Tibial nerve (tissue), 4 donors: ENCODE measurements around the gene SMAD5. TPM values are rescaled to one million over a fixed set of nuclear protein-coding genes. Genes with fewer than 3 reads are reported as not detected.

Source experiments
- DNase-seq, 2 donors: peaks; one replicate each; pipeline ENCODE4 v3.0.0-alpha.2; 2019; ENCODE audit warnings: low spot score in 2 of 2
- H3K27ac ChIP-seq, 4 donors: fragments of 200-600 bp; sonication (generic) in 3 of 4; one replicate each; pipeline ENCODE4 v1.5.1; 2017 to 2019; ENCODE audit warnings: mild to moderate bottlenecking in 1 of 4
- H3K27me3 ChIP-seq, 2 donors: fragments of 200-600 bp; sonication (generic) in 1 of 2; one replicate each; pipeline versions ENCODE4 v1.5.1 to v1.6.0; 2017 to 2019
- H3K36me3 ChIP-seq, 3 donors: fragments of 200-600 bp; sonication (generic); one replicate each; pipeline ENCODE4 v1.5.1; 2018 to 2019
- H3K4me1 ChIP-seq, 4 donors: fragments of 200-600 bp; sonication (generic) in 3 of 4; one replicate each; pipeline ENCODE4 v1.5.1; 2017 to 2019
- H3K4me3 ChIP-seq, 4 donors: fragments of 200-600 bp; sonication (generic) in 3 of 4; one replicate each; pipeline ENCODE4 v1.5.1; 2017 to 2019; ENCODE audit warnings: mild to moderate bottlenecking in 1 of 4, moderate library complexity in 1 of 4
- H3K9me3 ChIP-seq, 4 donors: fragments of 200-600 bp; sonication (generic) in 3 of 4; one replicate each; pipeline ENCODE4 v1.5.1; 2017 to 2019
- EP300 ChIP-seq, 2 donors: sonication (generic); formaldehyde crosslinking; IDR thresholded peaks; one replicate each; pipeline ENCODE4 v1.6.1; 2017; ENCODE audit warnings: antibody characterized with exemption in 2 of 2, mild to moderate bottlenecking in 1 of 2
- POLR2A ChIP-seq, 2 donors: fragments of 450-650 bp; IDR thresholded peaks; one replicate each; pipeline ENCODE4 v1.6.1; 2017; ENCODE audit warnings: antibody characterized with exemption in 2 of 2, mild to moderate bottlenecking in 2 of 2, moderate library complexity in 2 of 2
- WGBS, 2 donors: methylation state at CpG; one replicate each; pipeline ENCODE4 v1.1.5; 2018; 5-methylcytosine and 5-hydroxymethylcytosine counted together
- total RNA-seq, 4 donors: library from RNA; depleted of rRNA; stranded (reverse); fragments of >200 nt; gene quantifications; one replicate each; pipeline ENCODE4 v1.1.0, GENCODE V29; 2016
- TF ChIP-seq, protein P1 (sequence below), 5 experiments: fragments of 200-600 bp in 3 of 5; fragments of 450-650 bp in 2 of 5; sonication (generic) in 3 of 5; IDR thresholded peaks; one replicate each; pipeline ENCODE4 v1.5.1; 2016 to 2019; ENCODE audit warnings: antibody characterized with exemption in 5 of 5, mild to moderate bottlenecking in 3 of 5, moderate library complexity in 2 of 5

The SMAD5 gene
- total RNA-seq, 4 donors from 2014 or later: 34.5 to 65.5 (median 54.3) TPM

- no peak for DNase-seq
- H3K27ac ChIP-seq: no peak overlapping the region
- peaks cover 0 to under 1% (median 0%) of the 10 kb centered on the region in 4 donors for H3K9me3 ChIP-seq
- TF ChIP-seq POLR2A (IDR thresholded peaks at IDR 0.05) (no peak), EP300 (IDR thresholded peaks at IDR 0.05) (no peak)
- TF ChIP-seq, protein P1, sequence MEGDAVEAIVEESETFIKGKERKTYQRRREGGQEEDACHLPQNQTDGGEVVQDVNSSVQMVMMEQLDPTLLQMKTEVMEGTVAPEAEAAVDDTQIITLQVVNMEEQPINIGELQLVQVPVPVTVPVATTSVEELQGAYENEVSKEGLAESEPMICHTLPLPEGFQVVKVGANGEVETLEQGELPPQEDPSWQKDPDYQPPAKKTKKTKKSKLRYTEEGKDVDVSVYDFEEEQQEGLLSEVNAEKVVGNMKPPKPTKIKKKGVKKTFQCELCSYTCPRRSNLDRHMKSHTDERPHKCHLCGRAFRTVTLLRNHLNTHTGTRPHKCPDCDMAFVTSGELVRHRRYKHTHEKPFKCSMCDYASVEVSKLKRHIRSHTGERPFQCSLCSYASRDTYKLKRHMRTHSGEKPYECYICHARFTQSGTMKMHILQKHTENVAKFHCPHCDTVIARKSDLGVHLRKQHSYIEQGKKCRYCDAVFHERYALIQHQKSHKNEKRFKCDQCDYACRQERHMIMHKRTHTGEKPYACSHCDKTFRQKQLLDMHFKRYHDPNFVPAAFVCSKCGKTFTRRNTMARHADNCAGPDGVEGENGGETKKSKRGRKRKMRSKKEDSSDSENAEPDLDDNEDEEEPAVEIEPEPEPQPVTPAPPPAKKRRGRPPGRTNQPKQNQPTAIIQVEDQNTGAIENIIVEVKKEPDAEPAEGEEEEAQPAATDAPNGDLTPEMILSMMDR (IDR thresholded peaks at IDR 0.05): no peak
- 69 to 70% methylated on average over 4 of the region's 4 CpGs for WGBS, 2 donors
- no peaks in the 10 kb centered on the region for H3K36me3 ChIP-seq
- H3K4me1 ChIP-seq: peaks cover 0 to 8% (median 0%) of the 10 kb centered on the region in 4 donors
- H3K4me3 ChIP-seq: no peak overlapping the region
- H3K27me3 ChIP-seq: peaks cover 0 to 24% of the 10 kb centered on the region in 2 donors
Measured at GRCh38 chr5:136200130-136200529, 67.5 kb downstream of the SMAD5 start.

DNA sequence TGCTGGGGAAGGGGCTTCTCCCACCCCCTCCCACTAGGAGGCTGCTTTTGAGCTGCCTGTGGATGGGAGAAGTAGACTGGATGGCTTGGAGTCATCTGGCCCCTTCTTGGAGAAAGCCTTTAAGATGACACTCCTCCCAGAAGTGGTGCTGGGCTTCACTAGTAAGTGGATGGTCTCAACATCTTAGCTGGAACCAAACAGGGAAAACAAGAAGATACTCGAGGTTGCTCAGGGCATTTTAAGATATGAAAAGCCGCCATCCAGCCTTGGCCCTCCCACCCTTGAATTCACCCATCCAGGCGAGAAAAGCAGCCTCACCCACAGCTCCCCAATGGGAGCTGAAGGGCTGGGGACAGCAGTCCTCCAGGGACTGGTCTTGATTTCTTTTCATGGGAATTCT, 68.1 kb downstream of the SMAD5 start:
- Histone ChIP-seq H3K36me3 (no peaks in the 10 kb centered on the region), H3K27me3 (peaks cover 0 to 19% of the 10 kb centered on the region in 2 donors), H3K9me3 (peaks cover 0 to 7% (median 0%) of the 10 kb centered on the region in 4 donors), H3K4me3 (no peak overlapping the region), H3K4me1 (peaks cover 0 to 7% (median 0%) of the 10 kb centered on the region in 4 donors), H3K27ac (no peak overlapping the region)
- no peak for DNase-seq
- TF ChIP-seq, protein P1 (IDR thresholded peaks at IDR 0.05): no peak
- no peak for TF ChIP-seq POLR2A (IDR thresholded peaks at IDR 0.05)
- TF ChIP-seq EP300 (IDR thresholded peaks at IDR 0.05): no peak
- 86 to 89% methylated on average over 3 of the region's 3 CpGs for WGBS, 2 donors

GRCh38 chr5:136201870-136202269, 69.2 kb downstream of the SMAD5 start:
- Histone ChIP-seq H3K9me3 (peaks cover 0 to 7% (median 0%) of the 10 kb centered on the region in 4 donors), H3K4me1 (no peaks in the 10 kb centered on the region), H3K36me3 (no peaks in the 10 kb centered on the region), H3K4me3 (no peak overlapping the region), H3K27ac (no peak overlapping the region), H3K27me3 (peaks cover 0 to 19% of the 10 kb centered on the region in 2 donors)
- TF ChIP-seq EP300 (IDR thresholded peaks at IDR 0.05): no peak
- TF ChIP-seq, protein P1 (IDR thresholded peaks at IDR 0.05): no peak
- TF ChIP-seq POLR2A (IDR thresholded peaks at IDR 0.05): no peak
- WGBS, 2 donors: 48 to 61% methylated on average over 4 of the region's 4 CpGs
- DNase-seq: no peak

DNA sequence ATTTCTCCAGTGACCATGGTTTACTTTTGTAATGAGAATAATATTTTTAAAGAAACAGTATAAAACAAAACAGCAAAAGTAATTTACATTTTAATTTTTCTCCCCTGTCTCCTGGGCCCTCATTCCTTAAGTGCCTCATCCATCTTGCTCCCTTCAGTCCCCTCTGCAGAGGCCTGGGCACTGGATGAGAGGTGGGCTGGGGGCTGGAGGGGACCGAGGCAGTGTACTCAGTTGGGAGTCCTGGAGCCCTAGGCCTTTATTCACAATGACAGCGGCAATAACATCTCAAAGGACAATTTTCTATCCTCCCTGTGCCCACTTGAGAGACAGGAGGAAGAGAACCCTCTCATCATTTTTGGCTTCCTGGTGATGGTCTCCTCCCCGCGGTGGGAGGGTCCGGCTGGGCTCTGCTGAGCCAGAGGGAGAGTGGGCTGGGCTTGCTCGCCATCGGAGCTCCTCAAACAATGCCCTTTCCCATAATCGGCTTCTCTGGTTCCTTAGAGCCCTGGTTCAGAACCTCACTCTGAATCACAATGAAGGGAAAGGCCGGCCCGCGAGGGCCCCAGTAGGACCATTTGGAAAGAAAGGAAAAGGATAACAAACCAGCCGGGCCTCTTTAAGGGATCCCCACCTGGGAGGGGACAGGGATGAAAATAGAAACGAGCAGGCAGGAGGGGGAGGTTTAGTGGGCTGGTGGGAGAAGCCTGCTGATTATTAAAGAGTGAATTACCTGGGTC, 70.0 kb downstream of the SMAD5 start:
- Histone ChIP-seq H3K4me3 (no peak overlapping the region), H3K27me3 (peaks cover 0 to 19% of the 10 kb centered on the region in 2 donors), H3K27ac (no peak overlapping the region), H3K36me3 (no peaks in the 10 kb centered on the region), H3K4me1 (no peaks in the 10 kb centered on the region), H3K9me3 (peaks cover 0 to 7% (median 0%) of the 10 kb centered on the region in 4 donors)
- DNase-seq: no peak
- TF ChIP-seq EP300 (IDR thresholded peaks at IDR 0.05) (no peak), POLR2A (IDR thresholded peaks at IDR 0.05) (no peak)
- TF ChIP-seq, protein P1 (IDR thresholded peaks at IDR 0.05): no peak
- WGBS, 2 donors: 15 to 17% methylated on average over 12 to 13 of the region's 13 CpGs

- Histone ChIP-seq H3K36me3 (no peaks in the 10 kb centered on the region), H3K4me1 (no peaks in the 10 kb centered on the region), H3K4me3 (no peak overlapping the region), H3K27me3 (peaks cover 0 to 19% of the 10 kb centered on the region in 2 donors), H3K9me3 (peaks cover 0 to 7% (median 0%) of the 10 kb centered on the region in 4 donors), H3K27ac (no peak overlapping the region)
- DNase-seq: no peak
- TF ChIP-seq EP300 (IDR thresholded peaks at IDR 0.05) (no peak), POLR2A (IDR thresholded peaks at IDR 0.05) (no peak)
- WGBS, 2 donors: 80 to 83% methylated on average over 6 of the region's 6 CpGs
Measured at GRCh38 chr5:136203303-136203922, 70.8 kb downstream of the SMAD5 start.
